HK-2 (cell line): ENCODE data around the gene COL24A1.
"Not testable (repeated sequence)": the region's sequence is repeated elsewhere in the genome, so short reads cannot be mapped to it uniquely, and the experiment has no call there.

Source experiments
- DNase-seq: peaks from one replicate; pipeline ENCODE4 v3.0.0-alpha.2; 2018; ENCODE audit not compliant: unreplicated experiment

Gene COL24A1

GRCh38 chr1:85984636-85985035 lies 171.9 kb downstream of the COL24A1 start:
- no peak for DNase-seq

GRCh38 chr1:85983316-85983715 lies 173.3 kb downstream of the COL24A1 start:
- no peak for DNase-seq

GRCh38 chr1:85976516-85977205 lies 179.9 kb downstream of the COL24A1 start:
- no peak for DNase-seq

- DNase-seq: no peak
These were observed 180.6 kb downstream of the COL24A1 start for GRCh38 chr1:85975912-85976371.

- no peak for DNase-seq
These were observed 194.1 kb downstream of the COL24A1 start for GRCh38 chr1:85962457-85962856.

GRCh38 chr1:85957760-85958159 lies 198.8 kb downstream of the COL24A1 start:
- no peak for DNase-seq

- not testable (repeated sequence) for DNase-seq
These were observed 201.4 kb downstream of the COL24A1 start for GRCh38 chr1:85955218-85955617.

GRCh38 chr1:85952460-85952859 lies 204.1 kb downstream of the COL24A1 start:
- DNase-seq: no peak

- DNase-seq: no peak
These were observed 209.4 kb downstream of the COL24A1 start for GRCh38 chr1:85947186-85947585.

GRCh38 chr1:85943945-85944344 lies 212.6 kb downstream of the COL24A1 start:
- no peak for DNase-seq

- no peak for DNase-seq
These were observed 213.0 kb downstream of the COL24A1 start for GRCh38 chr1:85943526-85943925.

GRCh38 chr1:85940656-85941306 lies 215.8 kb downstream of the COL24A1 start:
- no peak for DNase-seq

- no peak for DNase-seq
These were observed 217.7 kb downstream of the COL24A1 start for GRCh38 chr1:85938829-85939228.

GRCh38 chr1:85936470-85936869 lies 220.1 kb downstream of the COL24A1 start:
- DNase-seq: no peak

- no peak for DNase-seq
These were observed 220.5 kb downstream of the COL24A1 start for GRCh38 chr1:85936057-85936456.

- no peak for DNase-seq
These were observed 221.3 kb downstream of the COL24A1 start for GRCh38 chr1:85935234-85935633.

- no peak for DNase-seq
These were observed 222.1 kb downstream of the COL24A1 start for GRCh38 chr1:85934516-85934915.

- no peak for DNase-seq
These were observed 222.6 kb downstream of the COL24A1 start for GRCh38 chr1:85933961-85934360.

GRCh38 chr1:85911742-85912141 lies 244.8 kb downstream of the COL24A1 start:
- no peak for DNase-seq

GRCh38 chr1:85900921-85901320 lies 255.7 kb downstream of the COL24A1 start:
- DNase-seq: no peak

GRCh38 chr1:85898861-85899260 lies 257.7 kb downstream of the COL24A1 start:
- DNase-seq: no peak

GRCh38 chr1:85894651-85895050 lies 261.9 kb downstream of the COL24A1 start:
- DNase-seq: no peak

- no peak for DNase-seq
These were observed 264.2 kb downstream of the COL24A1 start for GRCh38 chr1:85892366-85892765.
